ENCODE results near the gene TPCN1. TPM values are rescaled to one million over a fixed set of nuclear protein-coding genes. Genes with fewer than 3 reads are reported as not detected.

Gene TPCN1
- total and polyA plus RNA-seq, 2 of the 13 experiments (the other 11 are each of a cell fraction or from before 2014, with no cell fraction given): 8.0 to 26.8 TPM

DNA sequence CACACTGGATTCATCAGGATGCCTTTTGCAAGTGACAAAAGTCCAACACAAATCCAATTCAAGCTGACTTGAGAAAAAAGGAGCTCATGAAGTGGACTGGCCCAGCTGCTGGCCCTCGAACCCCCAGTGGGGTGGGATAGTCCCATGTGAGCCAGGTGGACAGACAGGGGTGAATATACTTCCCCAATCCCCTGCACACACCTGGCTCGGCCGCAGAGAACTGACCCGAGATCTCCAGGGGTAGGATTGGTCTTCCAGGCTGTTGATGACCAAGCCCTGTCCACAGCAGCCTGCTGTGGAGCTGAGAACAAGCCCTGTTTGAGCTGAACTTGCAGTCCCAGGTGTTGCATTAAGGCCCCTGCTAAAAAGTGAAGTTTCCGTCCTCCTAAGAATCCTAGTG lies 56.2 kb downstream of the TPCN1 start:
- Histone ChIP-seq H3K27me3 (ENCODE audit: control insufficient read depth in 1 of 2, insufficient read depth in 2 of 2, low read length in 2 of 2) (no peaks in the 10 kb centered on the region), H3K79me2 (ENCODE audit: insufficient read depth, low read length) (no peaks in the 10 kb centered on the region), H3K4me1 (ENCODE audit: insufficient read depth, low read length) (peaks cover 6% of the 10 kb centered on the region), H3K9ac (ENCODE audit: insufficient read depth, low read depth, low read length) (no peak overlapping the region), H3K27ac (ENCODE audit: extremely low read length, insufficient read depth, low read length) (no peak overlapping the region), H3K4me2 (ENCODE audit: low read depth, low read length) (no peak overlapping the region), H3K4me3 (replicated peaks in 1 of 3; ENCODE audit: insufficient read depth in 1 of 3, low read depth in 2 of 3, low read length in 3 of 3) (no peak overlapping the region), H3K36me3 (replicated peaks in 1 of 2; ENCODE audit: control insufficient read depth in 1 of 2, insufficient read depth in 2 of 2, low read length in 2 of 2) (peaks cover 3 to 31% of the 10 kb centered on the region in 2 experiments; a peak in 4 of 5 replicates), H2AFZ (ENCODE audit: low read length) (no peak overlapping the region), H4K20me1 (ENCODE audit: insufficient read depth, low read length) (no peaks in the 10 kb centered on the region), H3K9me3 (ENCODE audit: low read length) (no peaks in the 10 kb centered on the region)
- intact Hi-C loops (cut with micrococcal nuclease; ENCODE audit: unreplicated experiment): loop anchor here (10.0 kb wide), 1 partner anchor 83 kb away; no protein-coding TSS in a partner anchor
- ChIA-PET POLR2A (no interaction called here), CTCF (ENCODE audit: low intra/inter-chr PET ratio, low total read pairs) (no interaction called here)
- DNase-seq (ENCODE audit: low spot score) (no peak), FAIRE-seq (no peak), ATAC-seq (no peak)
- in situ Hi-C loops (cut with HindIII; ENCODE audit: extremely low pct_ligation_motif_present, low pct_unique_long_range_greater_than_20kb): no loop called here
- WGBS (ENCODE audit: low lambda C conversion rate): 100% methylated on average over 2 of the region's 5 CpGs
- no TSS peak for BruUV-seq (replicated peaks)
- TF ChIP-seq JDP2 (CRISPR knock-in tag; IDR thresholded peaks at IDR 0.05; ENCODE audit: borderline replicate concordance) (no peak), TCF7L2 (IDR thresholded peaks at IDR 0.05; ENCODE audit: low read depth, low read length) (no peak), YY1 (IDR thresholded peaks at IDR 0.05; ENCODE audit: insufficient read depth, insufficient replicate concordance, low read depth, low read length) (no peak), STAT6 (CRISPR knock-in tag; IDR thresholded peaks at IDR 0.05; ENCODE audit: borderline replicate concordance) (no peak), PAXIP1 (CRISPR knock-in tag; conservative IDR thresholded peaks at IDR 0.05) (no peak), ATF1 (CRISPR knock-in tag; IDR thresholded peaks at IDR 0.05) (no peak), TEAD3 (CRISPR knock-in tag; optimal IDR thresholded peaks at IDR 0.05; ENCODE audit: borderline replicate concordance) (no peak), ZNF644 (CRISPR knock-in tag; IDR thresholded peaks at IDR 0.05; ENCODE audit: low read depth) (no peak)
